Neuronal stem cell (in vitro differentiated cells): Measurements from ENCODE around the gene RIT2.

Experiments
- DNase-seq: peaks from one replicate; pipeline ENCODE4 v3.0.0-alpha.2; 2013; ENCODE audit warnings: low spot score
- H2AFZ ChIP-seq: one replicate; pipeline ENCODE4 v1.6.1; 2013; ENCODE audit warnings: mild to moderate bottlenecking, low read length, inconsistent platforms
- H2AK5ac ChIP-seq: 2 replicates; pipeline ENCODE4 v1.6.1; 2013; ENCODE audit warnings: low read depth, mild to moderate bottlenecking, inconsistent platforms, low read length, moderate library complexity, mixed read lengths
- H2BK120ac ChIP-seq: 2 replicates; pipeline ENCODE4 v1.6.1; 2013; ENCODE audit warnings: low read depth, mild to moderate bottlenecking, inconsistent platforms, low read length, moderate library complexity, mixed read lengths
- H2BK12ac ChIP-seq: one replicate; pipeline ENCODE4 v1.6.1; 2013; ENCODE audit warnings: low read length, inconsistent platforms
- H2BK15ac ChIP-seq: 2 replicates; pipeline ENCODE4 v1.6.1; 2013; ENCODE audit warnings: mild to moderate bottlenecking, low read length, inconsistent platforms, mixed read lengths
- H2BK5ac ChIP-seq: one replicate; pipeline ENCODE4 v1.6.1; 2013; ENCODE audit warnings: inconsistent platforms, mild to moderate bottlenecking, low read length, moderate library complexity
- H3K14ac ChIP-seq: one replicate; pipeline ENCODE4 v1.6.1; 2013; ENCODE audit warnings: low read length, inconsistent platforms
- H3K18ac ChIP-seq: 2 replicates; pipeline ENCODE4 v1.6.1; 2013; ENCODE audit warnings: low read length, inconsistent platforms
- H3K23ac ChIP-seq: 2 replicates; pipeline ENCODE4 v1.6.1; 2013; ENCODE audit warnings: low read depth, mild to moderate bottlenecking, mixed read lengths, low read length, inconsistent platforms; ENCODE audit not compliant: poor library complexity
- H3K27ac ChIP-seq: replicated peaks from 3 replicates; pipeline ENCODE4 v1.5.1; 2013; ENCODE audit warnings: low read length, inconsistent platforms
- H3K27me3 ChIP-seq, 3 experiments: 2 replicates each; pipeline ENCODE4 v1.6.1; 2013; ENCODE audit warnings: low read length in 3 of 3, mild to moderate bottlenecking in 2 of 3, inconsistent platforms in 1 of 3, low read depth in 1 of 3, mixed read lengths in 1 of 3, moderate library complexity in 1 of 3; ENCODE audit not compliant: control insufficient read depth in 3 of 3, insufficient read depth in 3 of 3
- H3K36me3 ChIP-seq, 2 donors: replicated peaks in 1 of 2; 2 replicates each; pipeline ENCODE4 v1.6.1; 2013; ENCODE audit warnings: low read length in 2 of 2; ENCODE audit not compliant: control insufficient read depth in 2 of 2, insufficient read depth in 2 of 2
- H3K4ac ChIP-seq: 2 replicates; pipeline ENCODE4 v1.6.1; 2013; ENCODE audit warnings: inconsistent platforms, mild to moderate bottlenecking, low read length, moderate library complexity
- H3K4me1 ChIP-seq, 2 donors: 1 replicate in 1 of 2; 2 replicates in 1 of 2; pipeline ENCODE4 v1.6.1; 2013; ENCODE audit warnings: low read length in 2 of 2, low read depth in 1 of 2; ENCODE audit not compliant: control insufficient read depth in 2 of 2, insufficient read depth in 1 of 2
- H3K4me2 ChIP-seq: one replicate; pipeline ENCODE4 v1.6.1; 2013; ENCODE audit warnings: mild to moderate bottlenecking, low read length, inconsistent platforms; ENCODE audit not compliant: insufficient read depth, poor library complexity, severe bottlenecking
- H3K4me3 ChIP-seq, 2 donors: 2 replicates each; pipeline ENCODE4 v1.5.1; 2013; ENCODE audit warnings: low read length in 2 of 2, mild to moderate bottlenecking in 2 of 2, inconsistent platforms in 1 of 2, moderate library complexity in 1 of 2
- H3K79me1 ChIP-seq: one replicate; pipeline ENCODE4 v1.6.1; 2013; ENCODE audit warnings: low read depth, mild to moderate bottlenecking, inconsistent platforms, low read length, moderate library complexity
- H3K9ac ChIP-seq: one replicate; pipeline ENCODE4 v1.6.1; 2013; ENCODE audit warnings: mild to moderate bottlenecking, low read depth, low read length, inconsistent platforms; ENCODE audit not compliant: poor library complexity
- H3K9me3 ChIP-seq, 2 donors: replicated peaks in 1 of 2; 2 replicates each; pipeline versions ENCODE3 to v1.6.1; 2013; ENCODE audit warnings: low read length in 2 of 2, mild to moderate bottlenecking in 2 of 2, inconsistent platforms in 1 of 2, low read depth in 1 of 2, mixed read lengths in 1 of 2, moderate library complexity in 1 of 2; ENCODE audit not compliant: control insufficient read depth in 2 of 2, insufficient read depth in 1 of 2
- H4K8ac ChIP-seq: one replicate; pipeline ENCODE4 v1.6.1; 2013; ENCODE audit warnings: low read depth, mild to moderate bottlenecking, inconsistent platforms, low read length, moderate library complexity
- H4K91ac ChIP-seq: one replicate; pipeline ENCODE4 v1.6.1; 2013; ENCODE audit warnings: low read length, low read depth, mild to moderate bottlenecking, inconsistent platforms; ENCODE audit not compliant: poor library complexity
- WGBS, 2 donors: extraction: QIAGEN DNeasy Blood & Tissue Kit; methylation state at CpG; one replicate each; pipeline ENCODE4 v1.1.7; 2013; ENCODE audit warnings: missing lambda C conversion rate in 2 of 2, mixed read lengths in 1 of 2; ENCODE audit not compliant: insufficient read length in 2 of 2, insufficient replicate concordance in 1 of 2; ENCODE audit errors: extremely low coverage in 2 of 2; 5-methylcytosine and 5-hydroxymethylcytosine counted together

Gene RIT2

GRCh38 chr18:42929181-42929580, 186.3 kb downstream of the RIT2 start:
- no peak for DNase-seq
- no peak overlapping the region for H3K14ac ChIP-seq
- no peak overlapping the region for H4K8ac ChIP-seq
- no peak overlapping the region for H3K23ac ChIP-seq
- no peak overlapping the region for H3K27ac ChIP-seq
- no peak overlapping the region for H2BK15ac ChIP-seq
- H3K4me1 ChIP-seq, result peaks cover 0 to 5% of the 10 kb centered on the region in 2 donors
- H3K9me3 ChIP-seq, result no peaks in the 10 kb centered on the region
- no peaks in the 10 kb centered on the region for H3K27me3 ChIP-seq
- no peaks in the 10 kb centered on the region for H3K79me1 ChIP-seq
- no peak overlapping the region for H2AK5ac ChIP-seq
- H2BK120ac ChIP-seq, result no peak overlapping the region
- H3K4ac ChIP-seq, result no peak overlapping the region
- no peak overlapping the region for H2BK5ac ChIP-seq
- H2BK12ac ChIP-seq, result no peak overlapping the region
- WGBS, 2 donors, result no CpG with 5 or more reads among the region's 1 CpG
- H3K4me2 ChIP-seq, result no peak overlapping the region
- no peak overlapping the region for H4K91ac ChIP-seq
- H3K4me3 ChIP-seq, result no peak overlapping the region
- no peak overlapping the region for H3K9ac ChIP-seq
- H2AFZ ChIP-seq, result no peak overlapping the region
- no peaks in the 10 kb centered on the region for H3K36me3 ChIP-seq
- no peak overlapping the region for H3K18ac ChIP-seq

GRCh38 chr18:42925036-42925435, 190.4 kb downstream of the RIT2 start:
- H3K23ac ChIP-seq, result no peak overlapping the region
- H3K14ac ChIP-seq, result no peak overlapping the region
- no peak overlapping the region for H3K4me2 ChIP-seq
- DNase-seq, result no peak
- H3K18ac ChIP-seq, result no peak overlapping the region
- H4K8ac ChIP-seq, result no peak overlapping the region
- no peak overlapping the region for H2AFZ ChIP-seq
- H3K9ac ChIP-seq, result no peak overlapping the region
- H3K36me3 ChIP-seq, result no peaks in the 10 kb centered on the region
- H3K9me3 ChIP-seq, result no peaks in the 10 kb centered on the region
- H2BK120ac ChIP-seq, result no peak overlapping the region
- no peaks in the 10 kb centered on the region for H3K27me3 ChIP-seq
- no peak overlapping the region for H2BK5ac ChIP-seq
- H3K79me1 ChIP-seq, result no peaks in the 10 kb centered on the region
- no peak overlapping the region for H2BK15ac ChIP-seq
- H3K4me3 ChIP-seq, result no peak overlapping the region
- no peak overlapping the region for H3K4ac ChIP-seq
- H3K27ac ChIP-seq, result no peak overlapping the region
- H2AK5ac ChIP-seq, result no peak overlapping the region
- no peak overlapping the region for H4K91ac ChIP-seq
- no CpG with 5 or more reads among the region's 2 CpGs for WGBS, 2 donors
- no peak overlapping the region for H2BK12ac ChIP-seq
- peaks cover 0 to 7% of the 10 kb centered on the region in 2 donors for H3K4me1 ChIP-seq

- H2BK5ac ChIP-seq, result no peak overlapping the region
- no peak overlapping the region for H2AFZ ChIP-seq
- H3K79me1 ChIP-seq, result no peaks in the 10 kb centered on the region
- no peak overlapping the region for H2BK12ac ChIP-seq
- no peak for DNase-seq
- no peaks in the 10 kb centered on the region for H3K27me3 ChIP-seq
- H3K36me3 ChIP-seq, result no peaks in the 10 kb centered on the region
- H3K9ac ChIP-seq, result no peak overlapping the region
- H3K27ac ChIP-seq, result no peak overlapping the region
- no peak overlapping the region for H3K4me3 ChIP-seq
- no peak overlapping the region for H3K23ac ChIP-seq
- no peak overlapping the region for H3K4me2 ChIP-seq
- H3K14ac ChIP-seq, result no peak overlapping the region
- H2BK120ac ChIP-seq, result no peak overlapping the region
- H4K91ac ChIP-seq, result no peak overlapping the region
- H3K9me3 ChIP-seq, result no peaks in the 10 kb centered on the region
- WGBS, 2 donors, result no CpG with 5 or more reads among the region's 3 CpGs
- no peak overlapping the region for H2BK15ac ChIP-seq
- H2AK5ac ChIP-seq, result no peak overlapping the region
- H4K8ac ChIP-seq, result no peak overlapping the region
- no peak overlapping the region for H3K4ac ChIP-seq
- no peak overlapping the region for H3K18ac ChIP-seq
- H3K4me1 ChIP-seq, result peaks cover 0 to 2% of the 10 kb centered on the region in 2 donors
Observed at GRCh38 chr18:42922363-42922762, 193.1 kb downstream of the RIT2 start.

GRCh38 chr18:42921226-42921737, 194.2 kb downstream of the RIT2 start:
- H2BK15ac ChIP-seq, result no peak overlapping the region
- no peak overlapping the region for H3K23ac ChIP-seq
- H4K8ac ChIP-seq, result no peak overlapping the region
- no peak overlapping the region for H3K4me3 ChIP-seq
- no peak overlapping the region for H3K4ac ChIP-seq
- no CpG with 5 or more reads among the region's 1 CpG for WGBS, 2 donors
- H3K4me1 ChIP-seq, result peaks cover 0 to 2% of the 10 kb centered on the region in 2 donors
- H2BK5ac ChIP-seq, result no peak overlapping the region
- no peak for DNase-seq
- no peak overlapping the region for H2AK5ac ChIP-seq
- peak overlapping the region; percentile 23 for H3K27ac ChIP-seq
- H4K91ac ChIP-seq, result no peak overlapping the region
- H3K14ac ChIP-seq, result no peak overlapping the region
- no peak overlapping the region for H3K9ac ChIP-seq
- peak overlapping the region; percentile 24 for H2AFZ ChIP-seq
- H3K9me3 ChIP-seq, result no peaks in the 10 kb centered on the region
- H2BK120ac ChIP-seq, result no peak overlapping the region
- no peak overlapping the region for H2BK12ac ChIP-seq
- H3K4me2 ChIP-seq, result no peak overlapping the region
- H3K18ac ChIP-seq, result no peak overlapping the region
- H3K79me1 ChIP-seq, result no peaks in the 10 kb centered on the region
- H3K27me3 ChIP-seq, result no peaks in the 10 kb centered on the region
- no peaks in the 10 kb centered on the region for H3K36me3 ChIP-seq
